H9 (cell line): ENCODE data around the gene NAMPT. TPM values are rescaled to one million over a fixed set of nuclear protein-coding genes. Genes with fewer than 3 reads are reported as not detected.

Experiments used
- DNase-seq: peaks from one replicate; pipeline ENCODE4 v3.0.0-alpha.2; 2017
- H2AFZ ChIP-seq: one replicate; pipeline ENCODE4 v1.6.1; 2013; ENCODE audit warnings: mild to moderate bottlenecking, low read length, control low read depth, moderate library complexity
- H2AK5ac ChIP-seq: 2 replicates; pipeline ENCODE4 v1.6.1; 2013; ENCODE audit warnings: low read length, control low read depth, mixed read lengths; ENCODE audit not compliant: insufficient read length
- H2BK120ac ChIP-seq: one replicate; pipeline ENCODE4 v1.6.1; 2013; ENCODE audit warnings: low read depth, mild to moderate bottlenecking, low read length, control low read depth, inconsistent platforms; ENCODE audit not compliant: poor library complexity, severe bottlenecking
- H2BK12ac ChIP-seq: 2 replicates; pipeline ENCODE4 v1.6.1; 2013; ENCODE audit warnings: low read length, control low read depth, mixed read lengths, low read depth; ENCODE audit not compliant: insufficient read length
- H2BK15ac ChIP-seq: 2 replicates; pipeline ENCODE4 v1.6.1; 2013; ENCODE audit warnings: low read depth, low read length, control low read depth
- H2BK20ac ChIP-seq: one replicate; pipeline ENCODE4 v1.6.1; 2013; ENCODE audit warnings: low read depth, mild to moderate bottlenecking, low read length, control low read depth, inconsistent platforms; ENCODE audit not compliant: poor library complexity, severe bottlenecking
- H2BK5ac ChIP-seq: 2 replicates; pipeline ENCODE4 v1.6.1; 2013; ENCODE audit warnings: low read length, control low read depth, mixed read lengths; ENCODE audit not compliant: insufficient read length
- H3K14ac ChIP-seq: 2 replicates; pipeline ENCODE4 v1.6.1; 2013; ENCODE audit warnings: low read length, control low read depth; ENCODE audit not compliant: insufficient read depth
- H3K18ac ChIP-seq: 2 replicates; pipeline ENCODE4 v1.6.1; 2013; ENCODE audit warnings: low read depth, mild to moderate bottlenecking, mixed read lengths, low read length, control low read depth; ENCODE audit not compliant: insufficient read length
- H3K23ac ChIP-seq: 2 replicates; pipeline ENCODE4 v1.6.1; 2013; ENCODE audit warnings: low read length, control low read depth, mixed read lengths, low read depth; ENCODE audit not compliant: insufficient read length
- H3K23me2 ChIP-seq: 2 replicates; pipeline ENCODE4 v1.6.1; 2013; ENCODE audit warnings: low read depth, mild to moderate bottlenecking, mixed read lengths, low read length, control low read depth; ENCODE audit not compliant: insufficient read length, poor library complexity, severe bottlenecking
- H3K27ac ChIP-seq: 2 replicates; pipeline ENCODE4 v1.5.1; 2013; ENCODE audit warnings: low read length, control low read depth, mixed read lengths, low read depth; ENCODE audit not compliant: insufficient read length
- H3K27me3 ChIP-seq: 2 replicates; pipeline ENCODE4 v1.6.1; 2013; ENCODE audit warnings: low read length, control low read depth, inconsistent platforms; ENCODE audit not compliant: insufficient read depth
- H3K4ac ChIP-seq: 2 replicates; pipeline ENCODE4 v1.6.1; 2013; ENCODE audit warnings: low read depth, mild to moderate bottlenecking, control low read depth, inconsistent platforms, low read length, moderate library complexity
- H3K4me1 ChIP-seq: 2 replicates; pipeline ENCODE4 v1.6.1; 2013; ENCODE audit warnings: low read length, control low read depth, inconsistent platforms; ENCODE audit not compliant: insufficient read depth
- H3K4me2 ChIP-seq: 2 replicates; pipeline ENCODE4 v1.6.1; 2013; ENCODE audit warnings: low read length, control low read depth, mixed read lengths; ENCODE audit not compliant: insufficient read length, insufficient read depth
- H3K56ac ChIP-seq: 2 replicates; pipeline ENCODE4 v1.6.1; 2013; ENCODE audit warnings: low read depth, mild to moderate bottlenecking, mixed read lengths, low read length, control low read depth; ENCODE audit not compliant: insufficient read length
- H3K79me1 ChIP-seq: 2 replicates; pipeline ENCODE4 v1.6.1; 2013; ENCODE audit warnings: low read depth, mild to moderate bottlenecking, moderate library complexity, low read length, control low read depth, inconsistent platforms; ENCODE audit not compliant: insufficient read depth, poor library complexity, severe bottlenecking
- H3K79me2 ChIP-seq: 2 replicates; pipeline ENCODE4 v1.6.1; 2013; ENCODE audit warnings: low read length, control low read depth, inconsistent platforms; ENCODE audit not compliant: insufficient read depth
- H3K9ac ChIP-seq: 2 replicates; pipeline ENCODE4 v1.6.1; 2013; ENCODE audit warnings: low read length, control low read depth, mixed read lengths; ENCODE audit not compliant: insufficient read length; ENCODE audit errors: extremely low read depth
- H3K9me3 ChIP-seq: one replicate; pipeline ENCODE4 v1.6.1; 2013; ENCODE audit warnings: low read depth, low read length, inconsistent platforms; ENCODE audit not compliant: control insufficient read depth
- H3T11ph ChIP-seq: one replicate; pipeline ENCODE4 v1.6.1; 2013; ENCODE audit warnings: mild to moderate bottlenecking, low read length, control low read depth, inconsistent platforms
- H4K20me1 ChIP-seq: one replicate; pipeline ENCODE4 v1.6.1; 2013; ENCODE audit not compliant: control insufficient read depth, insufficient read length, insufficient read depth
- H4K5ac ChIP-seq: 2 replicates; pipeline ENCODE4 v1.6.1; 2013; ENCODE audit warnings: low read depth, mild to moderate bottlenecking, mixed read lengths, low read length, control low read depth; ENCODE audit not compliant: insufficient read length
- H4K8ac ChIP-seq: replicated peaks from 2 replicates; pipeline ENCODE4 v1.6.1; 2013; ENCODE audit warnings: low read length, control low read depth, mixed read lengths, low read depth; ENCODE audit not compliant: insufficient read length
- H4K91ac ChIP-seq: 2 replicates; pipeline ENCODE4 v1.6.1; 2013; ENCODE audit warnings: low read depth, mild to moderate bottlenecking, moderate library complexity, mixed read lengths, low read length, control low read depth; ENCODE audit not compliant: insufficient read length
- H3K27ac Mint-ChIP-seq, 3 experiments: 2 replicates in 2 of 3; 3 replicates in 1 of 3; pipeline ENCODE4 v1.8.0; 2020 to 2021; ENCODE audit warnings: mixed read lengths in 3 of 3, mild to moderate bottlenecking in 1 of 3, moderate library complexity in 1 of 3
- H3K27me3 Mint-ChIP-seq: 2 replicates; pipeline ENCODE4 v1.8.0; 2021; ENCODE audit warnings: low read depth, mild to moderate bottlenecking, moderate library complexity, mixed read lengths
- H3K36me3 Mint-ChIP-seq, 3 experiments: 2 replicates in 2 of 3; 3 replicates in 1 of 3; pipeline ENCODE4 v1.8.0; 2020 to 2021; ENCODE audit warnings: low read depth in 3 of 3, mixed read lengths in 3 of 3; ENCODE audit not compliant: insufficient read depth in 1 of 3
- H3K4me1 Mint-ChIP-seq, 2 experiments: 2 replicates each; pipeline ENCODE4 v1.8.0; 2020; ENCODE audit warnings: mixed read lengths in 2 of 2
- H3K4me3 Mint-ChIP-seq, 2 experiments: 2 replicates in 1 of 2; 3 replicates in 1 of 2; pipeline ENCODE4 v1.8.0; 2020 to 2021; ENCODE audit warnings: mild to moderate bottlenecking in 2 of 2, mixed read lengths in 2 of 2, moderate library complexity in 1 of 2
- H3K9me3 Mint-ChIP-seq, 2 experiments: 2 replicates in 1 of 2; 3 replicates in 1 of 2; pipeline ENCODE4 v1.8.0; 2020; ENCODE audit warnings: mild to moderate bottlenecking in 2 of 2, mixed read lengths in 2 of 2, moderate library complexity in 1 of 2
- WGBS: extraction: QIAGEN DNeasy Blood & Tissue Kit; methylation state at CpG from one replicate; pipeline ENCODE4 v1.1.7; 2013; ENCODE audit warnings: missing lambda C conversion rate, low lambda C conversion rate, mixed read lengths; ENCODE audit not compliant: insufficient read length; ENCODE audit errors: extremely low coverage; 5-methylcytosine and 5-hydroxymethylcytosine counted together
- total RNA-seq: library from RNA; stranded (reverse); gene quantifications from 2 replicates; pipeline ENCODE4 v1.2.1, GENCODE V29; 2021
- TF ChIP-seq, protein P1 (sequence below): fragments of 200-600 bp; sonication (generic); conservative IDR thresholded peaks from 3 replicates; pipeline ENCODE4 v1.8.0; 2021; ENCODE audit warnings: antibody characterized with exemption, mild to moderate bottlenecking

NAMPT gene
- total RNA-seq, 1 experiment from 2014 or later: 83.5 TPM

DNA sequence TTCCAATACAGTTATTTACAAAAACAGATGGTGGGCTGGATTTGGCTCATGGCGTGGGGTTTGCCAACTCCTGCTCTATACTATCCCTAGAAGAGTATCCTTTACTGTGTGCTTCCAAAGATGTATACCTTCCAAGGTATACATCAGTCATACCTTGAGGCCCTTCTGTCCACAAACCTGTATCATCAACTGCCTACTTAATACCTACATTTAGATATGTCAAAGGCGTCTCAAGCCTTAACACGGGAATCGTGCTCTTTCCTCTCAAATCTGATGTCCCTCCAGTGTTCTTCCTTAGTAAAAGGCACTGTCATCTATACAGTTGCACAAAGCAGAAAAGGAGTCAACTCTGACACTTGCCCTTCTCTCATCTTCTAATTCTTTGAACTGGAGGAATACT lies 36.9 kb downstream of the NAMPT start:
- no peak for DNase-seq
- Histone ChIP-seq H4K8ac (no peak overlapping the region), H3K4me1 (no peaks in the 10 kb centered on the region), H2BK12ac (no peak overlapping the region), H2BK20ac (no peak overlapping the region), H3K4me2 (no peak overlapping the region), H3K27ac (no peak overlapping the region), H3K4ac (no peak overlapping the region), H3K9me3 (peaks cover 4% of the 10 kb centered on the region), H4K5ac (no peak overlapping the region), H3K23ac (no peak overlapping the region), H3K27me3 (no peaks in the 10 kb centered on the region), H2AK5ac (no peak overlapping the region), H3T11ph (no peak overlapping the region), H2AFZ (no peak overlapping the region), H4K91ac (no peak overlapping the region), H2BK5ac (no peak overlapping the region), H2BK15ac (no peak overlapping the region), H3K79me1 (no peaks in the 10 kb centered on the region), H4K20me1 (no peaks in the 10 kb centered on the region), H3K56ac (no peak overlapping the region), H2BK120ac (no peak overlapping the region), H3K79me2 (no peaks in the 10 kb centered on the region), H3K9ac (no peak overlapping the region), H3K18ac (no peak overlapping the region), H3K23me2 (no peaks in the 10 kb centered on the region), H3K14ac (no peak overlapping the region)
- no CpG with 5 or more reads among the region's 4 CpGs for WGBS
- no peaks in the 10 kb centered on the region for H3K27me3 Mint-ChIP-seq
- peaks cover 27 to 46% (median 42%) of the 10 kb centered on the region in 3 experiments for H3K36me3 Mint-ChIP-seq
- no peak overlapping the region for H3K27ac Mint-ChIP-seq
- TF ChIP-seq, protein P1, sequence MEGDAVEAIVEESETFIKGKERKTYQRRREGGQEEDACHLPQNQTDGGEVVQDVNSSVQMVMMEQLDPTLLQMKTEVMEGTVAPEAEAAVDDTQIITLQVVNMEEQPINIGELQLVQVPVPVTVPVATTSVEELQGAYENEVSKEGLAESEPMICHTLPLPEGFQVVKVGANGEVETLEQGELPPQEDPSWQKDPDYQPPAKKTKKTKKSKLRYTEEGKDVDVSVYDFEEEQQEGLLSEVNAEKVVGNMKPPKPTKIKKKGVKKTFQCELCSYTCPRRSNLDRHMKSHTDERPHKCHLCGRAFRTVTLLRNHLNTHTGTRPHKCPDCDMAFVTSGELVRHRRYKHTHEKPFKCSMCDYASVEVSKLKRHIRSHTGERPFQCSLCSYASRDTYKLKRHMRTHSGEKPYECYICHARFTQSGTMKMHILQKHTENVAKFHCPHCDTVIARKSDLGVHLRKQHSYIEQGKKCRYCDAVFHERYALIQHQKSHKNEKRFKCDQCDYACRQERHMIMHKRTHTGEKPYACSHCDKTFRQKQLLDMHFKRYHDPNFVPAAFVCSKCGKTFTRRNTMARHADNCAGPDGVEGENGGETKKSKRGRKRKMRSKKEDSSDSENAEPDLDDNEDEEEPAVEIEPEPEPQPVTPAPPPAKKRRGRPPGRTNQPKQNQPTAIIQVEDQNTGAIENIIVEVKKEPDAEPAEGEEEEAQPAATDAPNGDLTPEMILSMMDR: no peak
- H3K4me3 Mint-ChIP-seq: no peak overlapping the region
- H3K9me3 Mint-ChIP-seq: peaks cover 15 to 18% of the 10 kb centered on the region in 2 experiments
- H3K4me1 Mint-ChIP-seq: no peaks in the 10 kb centered on the region
